Stimulated activated CD4-positive, alpha-beta T cell treated with anti-CD3 and anti-CD28 coated beads, Interleukin-1b, Interleukin-23, amount 100 ng/mL, for 48 hours (primary cell): ENCODE measurements around the gene ABTB2.
A peak's percentile ranks its signal among the peaks of the same experiment; 100 is the strongest.

Source experiments
- DNase-seq: peaks from one replicate; pipeline ENCODE4 v3.0.0-alpha.2; 2020

Gene ABTB2

DNA sequence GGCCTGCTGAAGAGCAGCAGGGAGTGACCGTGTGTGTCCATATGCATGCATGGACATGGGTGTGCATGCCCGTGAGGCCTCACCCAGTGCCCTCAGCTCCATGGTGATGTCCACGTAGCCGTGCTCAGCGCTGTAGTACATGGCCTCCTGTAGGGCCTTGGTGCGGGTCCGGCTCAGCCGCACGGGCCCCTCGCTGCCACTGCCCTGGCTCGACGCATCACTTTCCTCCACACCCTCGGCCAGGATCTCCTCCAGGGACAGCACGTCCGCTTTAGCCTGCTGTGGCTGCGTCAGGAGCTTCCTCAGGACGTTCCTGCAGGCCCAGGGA lies 195.4 kb downstream of the ABTB2 start:
- DNase-seq, result no peak

GRCh38 chr11:34161812-34162492 lies 195.9 kb downstream of the ABTB2 start:
- peak; percentile 70 for DNase-seq

DNA sequence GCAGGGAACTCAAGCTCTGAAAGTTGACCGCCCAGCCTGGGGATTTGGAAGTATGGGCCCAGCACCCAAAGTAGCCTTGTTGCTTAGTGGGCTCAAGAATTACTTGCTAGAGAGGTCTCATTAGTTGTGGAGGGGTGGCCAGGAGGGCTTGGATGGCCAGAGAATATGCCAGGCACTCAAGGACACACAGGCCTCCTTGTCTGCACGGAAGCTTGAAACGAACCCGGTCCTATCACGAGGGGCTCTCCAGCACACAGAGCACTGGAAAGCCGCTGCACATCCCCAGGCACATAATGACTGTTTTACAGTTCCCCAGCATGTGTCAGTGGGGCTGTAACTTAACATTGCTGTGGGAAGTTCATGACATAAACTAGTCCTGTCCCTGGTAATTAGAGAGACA lies 196.4 kb downstream of the ABTB2 start:
- no peak for DNase-seq

- DNase-seq, result no peak
Observed at GRCh38 chr11:34160791-34161190, 197.0 kb downstream of the ABTB2 start.

- no peak for DNase-seq
Observed at GRCh38 chr11:34160049-34160721, 197.6 kb downstream of the ABTB2 start.

- DNase-seq, result peak; percentile 29
Observed at GRCh38 chr11:34158661-34159060, 199.1 kb downstream of the ABTB2 start.

DNA sequence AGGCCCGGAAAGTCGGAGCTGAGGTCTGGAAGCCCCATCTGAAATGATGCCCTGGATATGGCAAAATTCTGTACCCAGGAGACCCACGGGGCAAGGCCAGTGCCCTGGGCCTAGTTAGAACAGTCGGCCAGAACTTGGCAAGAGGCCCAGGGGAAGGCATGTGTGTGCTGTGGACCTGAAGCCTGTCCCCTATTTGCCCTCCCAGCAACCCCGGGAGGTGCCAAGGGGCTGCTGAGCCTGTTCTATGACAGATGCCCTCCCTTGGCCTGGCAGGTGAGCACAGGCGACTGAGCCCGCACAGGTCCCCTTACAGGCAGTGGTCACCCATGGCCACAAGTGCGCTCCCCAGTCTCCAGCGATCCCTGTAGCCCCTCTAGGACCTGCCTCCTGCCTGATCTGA lies 200.6 kb downstream of the ABTB2 start:
- DNase-seq, result no peak

DNA sequence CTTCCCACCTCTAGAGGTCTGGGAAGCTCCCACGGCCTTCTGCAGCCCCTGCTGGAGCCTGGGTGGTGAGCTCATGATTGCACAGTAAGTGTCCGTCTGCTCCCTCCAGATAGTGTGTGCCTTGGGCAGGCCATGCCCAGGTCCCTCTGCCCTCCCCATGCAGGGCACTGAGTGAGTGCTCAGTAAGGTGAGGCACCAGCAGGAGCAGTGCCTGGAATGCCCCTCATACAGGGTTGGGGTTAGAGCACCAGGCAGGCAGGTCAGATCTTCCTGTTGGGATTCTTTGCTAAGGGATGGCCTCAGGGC lies 202.1 kb downstream of the ABTB2 start:
- DNase-seq, result no peak

DNA sequence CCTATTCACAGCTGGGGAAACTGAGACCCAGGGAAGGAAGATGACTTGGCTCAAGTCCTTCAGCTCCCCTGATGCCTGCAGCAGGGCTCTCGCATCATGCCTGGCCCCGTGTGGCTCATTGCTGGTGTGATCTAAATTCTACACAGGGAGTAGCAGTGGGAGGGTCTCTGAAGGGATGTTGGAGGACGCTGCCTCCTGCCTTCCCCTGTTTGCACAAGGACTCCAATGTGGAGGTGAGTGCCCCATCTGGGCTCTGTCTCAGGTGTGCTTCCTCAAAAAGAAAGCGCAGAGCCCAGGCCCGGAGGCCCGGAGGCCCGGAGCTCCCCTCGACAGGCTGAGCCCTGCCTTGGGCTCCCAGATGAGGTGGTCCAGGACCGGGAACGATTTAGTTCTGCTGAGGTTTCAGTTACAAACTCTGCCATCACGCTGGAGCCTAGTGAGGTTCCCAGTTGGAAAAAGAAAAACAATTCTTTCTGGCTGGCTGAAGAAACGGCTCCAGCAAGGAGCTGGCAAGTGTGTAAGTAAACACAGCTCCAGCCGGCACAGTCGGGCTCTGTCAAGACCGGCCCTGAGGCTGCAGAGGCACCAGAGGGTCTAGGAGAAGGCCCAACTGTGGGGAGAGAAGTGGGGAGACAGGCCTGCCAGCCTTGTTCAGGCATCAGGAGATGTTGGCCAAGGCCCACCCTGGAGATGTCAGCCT lies 202.6 kb downstream of the ABTB2 start:
- DNase-seq, result no peak

GRCh38 chr11:34154059-34154875 lies 203.5 kb downstream of the ABTB2 start:
- no peak for DNase-seq

DNA sequence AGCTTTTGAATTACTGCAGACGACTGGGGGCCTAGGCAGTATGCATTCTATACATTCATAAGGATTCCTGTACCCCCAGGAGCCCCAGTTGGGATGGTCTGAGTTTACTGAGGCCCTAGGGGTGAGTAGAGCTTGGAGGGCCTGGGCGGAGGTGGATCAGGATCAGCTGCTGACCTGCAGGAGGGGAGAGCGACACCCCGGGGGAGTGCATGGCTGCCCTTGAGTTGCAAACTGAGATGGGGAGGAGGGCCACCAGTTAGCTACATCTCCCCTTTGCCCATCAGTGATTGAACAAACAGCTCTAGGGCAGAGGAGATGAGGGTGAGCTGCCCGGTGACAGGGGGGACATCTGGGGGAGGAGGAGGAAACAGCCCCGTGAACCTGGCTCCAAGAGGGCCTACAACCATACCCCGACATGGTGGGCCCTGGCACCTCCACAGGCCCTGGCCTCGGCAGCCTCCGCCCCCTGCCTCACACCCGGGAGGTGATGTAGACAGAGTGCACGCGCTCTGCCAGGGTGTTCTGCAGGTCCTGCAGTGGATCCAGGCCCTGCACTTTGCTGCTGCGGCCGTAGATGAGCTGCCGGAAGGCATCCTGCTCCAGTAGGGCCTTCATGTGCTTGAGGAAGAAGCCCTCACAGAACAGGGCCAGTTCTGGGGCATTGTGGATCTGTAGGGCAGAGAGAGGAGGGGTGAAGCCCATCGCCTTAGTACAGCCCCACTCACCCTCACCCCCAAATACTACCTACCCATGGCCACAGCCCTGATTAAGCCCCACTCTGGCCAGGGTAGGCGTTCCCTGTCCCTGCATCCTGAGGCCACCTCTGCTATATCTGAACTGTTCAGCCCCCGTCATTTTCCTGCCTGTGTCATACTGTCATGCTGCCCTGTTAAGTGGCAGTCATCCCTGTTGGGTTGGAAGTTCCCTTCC lies 205.6 kb downstream of the ABTB2 start:
- no peak for DNase-seq

- no peak for DNase-seq
Observed at GRCh38 chr11:34151166-34151565, 206.6 kb downstream of the ABTB2 start.

- DNase-seq, result no peak
Observed at GRCh38 chr11:34150494-34151151, 207.2 kb downstream of the ABTB2 start.

DNA sequence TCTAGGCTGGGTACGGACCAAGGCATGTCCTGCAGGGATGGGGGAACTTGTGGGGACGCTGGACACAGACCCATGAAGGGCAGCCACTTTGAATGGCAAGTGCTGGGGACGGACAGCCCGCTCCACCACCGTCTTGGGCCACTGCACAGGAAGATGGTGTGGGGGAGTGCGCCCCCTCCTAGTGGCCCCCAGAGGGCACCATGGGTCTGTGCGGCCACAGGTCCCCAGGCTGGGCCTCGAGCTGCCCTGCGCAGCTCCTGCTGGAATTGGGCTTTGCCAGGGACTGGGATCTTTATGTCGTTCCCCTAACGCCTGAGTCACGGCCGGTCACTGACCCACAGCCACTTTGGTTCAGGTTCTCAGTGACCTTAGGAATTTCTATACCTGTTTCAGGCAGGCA lies 208.0 kb downstream of the ABTB2 start:
- DNase-seq, result no peak

DNA sequence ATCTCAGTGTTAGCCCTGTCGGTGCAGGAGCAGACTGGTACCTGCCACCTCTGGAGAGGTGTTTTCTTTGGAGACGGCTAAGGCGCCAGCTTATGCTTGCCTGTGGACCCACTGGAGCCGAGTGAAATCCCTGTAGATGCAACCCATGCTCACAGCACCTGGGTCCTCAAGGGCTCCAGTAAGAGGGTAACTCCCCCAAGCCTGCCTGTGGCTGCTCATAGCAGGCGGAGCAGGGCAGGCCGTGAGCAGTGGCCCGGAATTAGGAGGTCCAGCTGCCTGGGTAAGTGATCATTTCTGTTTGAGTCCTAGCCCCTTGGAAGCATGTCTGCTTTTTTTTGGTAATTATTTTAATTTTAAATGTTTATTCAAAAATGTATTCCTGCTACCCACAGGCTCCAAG lies 208.5 kb downstream of the ABTB2 start:
- DNase-seq, result no peak

DNA sequence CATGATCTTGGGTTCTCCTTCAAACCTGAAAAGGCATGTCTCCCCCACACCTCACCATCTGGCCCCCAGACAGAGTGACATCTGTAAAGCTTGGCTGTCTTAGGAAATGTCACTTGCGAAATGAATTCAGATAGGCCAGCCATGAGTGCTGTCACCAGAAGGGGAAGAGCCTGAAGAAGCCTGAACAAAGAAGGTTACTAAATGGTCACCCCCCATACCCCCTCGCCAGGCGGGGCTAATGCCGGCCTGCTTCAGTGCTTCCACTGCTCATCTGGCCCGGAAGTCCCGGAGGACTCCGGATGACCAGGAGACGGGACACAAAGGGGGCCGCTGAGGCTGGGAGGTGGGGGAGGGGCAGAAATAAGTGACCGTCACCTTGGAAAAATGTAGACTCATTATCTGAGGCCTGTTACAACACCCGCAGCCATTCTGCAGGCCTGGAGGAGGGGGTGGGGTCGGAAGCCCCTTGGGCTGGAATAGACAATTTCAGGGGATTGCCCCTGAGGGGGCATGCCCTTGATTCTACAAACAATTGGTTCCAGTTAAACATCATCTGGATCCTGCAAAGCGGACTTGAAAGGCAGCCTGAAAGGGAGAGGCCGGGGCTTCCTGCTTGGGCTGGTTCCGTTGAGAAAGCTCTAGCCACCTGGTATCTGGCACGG lies 209.2 kb downstream of the ABTB2 start:
- no peak for DNase-seq

GRCh38 chr11:34147581-34147980 lies 210.2 kb downstream of the ABTB2 start:
- DNase-seq, result no peak

- DNase-seq, result no peak
Observed at GRCh38 chr11:34146866-34147265, 210.9 kb downstream of the ABTB2 start.

DNA sequence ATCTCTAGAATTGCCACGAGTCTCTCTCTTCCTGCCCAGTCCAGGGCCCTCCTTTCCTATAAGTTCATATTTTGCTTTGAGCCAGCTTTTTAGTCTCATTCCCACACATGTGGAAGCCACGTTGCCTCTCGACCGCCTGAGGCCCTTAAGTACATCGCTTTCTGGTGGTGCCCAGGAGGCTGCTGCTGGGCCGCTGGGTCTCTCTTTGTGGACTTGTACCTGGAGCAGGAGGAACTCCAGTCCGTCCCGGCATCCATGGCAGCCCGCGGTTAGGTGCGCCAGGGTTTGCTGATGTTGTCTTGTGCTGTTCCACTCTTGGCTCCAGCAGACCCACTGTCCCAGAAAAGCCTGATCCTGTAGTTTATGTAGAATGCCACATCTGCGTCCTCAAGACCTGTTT lies 211.4 kb downstream of the ABTB2 start:
- DNase-seq, result no peak

DNA sequence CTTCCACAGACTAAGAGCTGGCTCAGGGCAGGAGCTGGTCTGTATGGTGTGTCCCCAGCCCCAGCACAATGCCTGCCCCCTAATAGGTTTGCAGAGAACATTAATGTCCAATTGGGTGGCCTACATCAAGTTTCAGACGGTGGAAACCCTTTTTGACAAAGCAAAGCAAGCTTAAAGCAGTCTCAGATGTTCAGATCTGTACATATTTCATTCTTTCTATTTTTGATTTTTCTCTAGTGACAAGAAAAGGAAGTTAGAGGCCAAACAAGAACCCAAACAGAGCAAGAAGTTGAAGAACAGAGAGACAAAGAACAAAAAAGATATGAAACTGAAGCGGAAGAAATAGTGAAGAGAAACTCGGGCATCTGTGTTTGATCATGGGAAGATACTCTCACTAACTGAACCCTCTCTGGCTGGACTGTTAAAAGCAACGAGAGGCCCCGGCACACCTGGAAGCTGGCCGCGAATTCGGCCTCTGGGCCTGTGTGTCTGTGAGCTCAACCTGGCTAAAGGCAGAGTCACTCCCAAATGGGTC lies 211.9 kb downstream of the ABTB2 start:
- no peak for DNase-seq

GRCh38 chr11:34145073-34145472 lies 212.7 kb downstream of the ABTB2 start:
- no peak for DNase-seq
